ENCODE results near the gene DSCAM.

GRCh38 chr21:40169971-40170370 is 677.0 kb downstream of the DSCAM start:
- TF ChIP-seq CTCF (IDR thresholded peaks at IDR 0.05) (no peak), POLR2A (IDR thresholded peaks at IDR 0.05) (no peak)
